Stimulated activated naive CD4-positive, alpha-beta T cell treated with Interleukin-2 at 50 U/mL for 16 hours (primary cell): ENCODE measurements around the gene SPAG6.
A peak's percentile ranks its signal among the peaks of the same experiment; 100 is the strongest.
"Not testable (repeated sequence)": the region's sequence is repeated elsewhere in the genome, so short reads cannot be mapped to it uniquely, and the experiment has no call there.

Experiments
- DNase-seq: peaks from one replicate; lab custom pipeline; 2025; lab: John Stamatoyannopoulos, UW

The SPAG6 gene

DNA sequence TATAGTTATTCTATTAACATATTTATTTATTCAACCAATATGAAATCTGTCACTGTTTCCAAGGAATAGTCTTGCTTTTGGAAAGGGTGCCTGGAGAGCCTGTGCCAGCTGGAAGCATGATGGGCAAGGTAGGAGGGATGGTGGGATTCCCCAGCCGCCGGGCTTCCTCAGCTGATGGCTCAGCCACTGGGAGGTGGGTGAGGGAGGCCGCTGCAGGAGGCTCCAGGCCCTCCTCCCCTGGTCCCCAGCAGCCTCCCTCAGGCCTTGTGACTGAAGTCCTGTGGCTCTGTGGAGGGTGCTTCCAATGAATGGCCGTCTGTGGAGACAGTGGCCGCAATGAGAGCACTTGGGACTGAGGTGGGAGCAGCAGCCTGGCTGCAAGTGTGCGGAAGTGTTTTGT lies 27.0 kb downstream of the SPAG6 start:
- no peak for DNase-seq

DNA sequence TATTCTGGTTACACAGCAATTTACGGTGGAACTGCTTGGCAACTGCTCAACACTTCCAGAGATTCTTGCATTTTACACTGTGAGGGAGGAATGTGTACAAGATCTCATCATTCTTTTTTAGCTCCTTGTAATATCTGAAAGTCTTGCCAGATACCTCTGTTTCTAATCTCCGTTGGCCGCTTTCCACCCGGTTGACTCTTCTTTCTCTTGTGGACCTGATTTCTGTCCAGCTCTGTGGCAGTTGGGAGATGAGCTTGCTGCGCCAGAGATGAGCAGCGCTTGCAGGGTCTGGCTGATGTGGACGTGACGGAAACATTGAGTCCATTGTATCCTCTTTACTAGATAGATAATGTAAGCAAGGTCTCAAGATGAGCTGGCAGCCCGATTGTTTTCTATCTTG lies 27.6 kb downstream of the SPAG6 start:
- no peak for DNase-seq

DNA sequence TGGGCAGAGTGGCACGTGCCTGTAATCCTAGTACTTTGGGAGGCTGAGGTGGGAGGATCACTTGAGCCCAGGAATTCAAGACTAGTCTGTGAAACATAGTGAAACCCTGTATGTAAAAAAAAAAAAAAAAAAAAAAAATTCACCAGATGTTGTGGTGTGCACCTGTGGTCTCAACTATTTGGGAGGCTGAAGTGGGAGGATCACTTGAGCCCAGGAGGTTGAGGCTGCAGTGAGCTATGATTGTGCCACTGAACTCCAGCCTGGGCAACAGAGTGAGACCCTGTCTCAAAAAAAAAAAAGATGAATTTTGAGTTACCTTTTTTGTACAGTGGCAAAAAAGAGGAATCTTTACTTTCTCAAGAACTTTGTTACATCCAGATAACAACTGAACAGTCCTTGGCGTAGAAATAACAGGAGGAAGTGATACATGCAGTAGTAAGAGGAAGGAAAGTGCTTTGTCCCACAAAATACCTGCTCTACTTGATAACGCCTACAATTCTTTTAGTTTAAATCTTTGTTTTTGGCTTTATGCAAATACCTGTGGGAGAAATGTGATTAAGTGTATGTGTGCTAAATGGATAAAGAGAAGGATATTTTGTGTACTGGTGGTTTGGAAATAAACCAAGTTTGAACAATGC lies 29.3 kb downstream of the SPAG6 start:
- no peak for DNase-seq

DNA sequence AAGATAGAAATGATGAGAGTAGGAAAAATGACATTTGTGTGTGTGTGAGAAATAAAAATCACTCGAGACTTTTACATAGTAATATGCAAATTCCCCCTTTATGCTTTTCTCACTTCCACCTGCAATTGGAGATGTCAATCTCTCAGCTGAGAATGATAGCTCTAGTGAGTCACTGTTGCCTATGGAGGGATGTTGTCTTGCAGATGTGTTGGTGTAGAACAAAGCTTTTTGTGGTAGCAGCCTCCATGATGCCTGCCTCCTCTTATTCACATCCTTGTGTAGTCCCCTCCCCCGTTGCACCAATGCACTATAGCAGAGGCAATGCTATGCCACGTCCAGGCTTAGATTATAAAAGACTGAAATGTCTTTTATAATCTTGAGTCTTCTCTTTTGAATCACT lies 33.8 kb downstream of the SPAG6 start:
- DNase-seq: peak; percentile 45

DNA sequence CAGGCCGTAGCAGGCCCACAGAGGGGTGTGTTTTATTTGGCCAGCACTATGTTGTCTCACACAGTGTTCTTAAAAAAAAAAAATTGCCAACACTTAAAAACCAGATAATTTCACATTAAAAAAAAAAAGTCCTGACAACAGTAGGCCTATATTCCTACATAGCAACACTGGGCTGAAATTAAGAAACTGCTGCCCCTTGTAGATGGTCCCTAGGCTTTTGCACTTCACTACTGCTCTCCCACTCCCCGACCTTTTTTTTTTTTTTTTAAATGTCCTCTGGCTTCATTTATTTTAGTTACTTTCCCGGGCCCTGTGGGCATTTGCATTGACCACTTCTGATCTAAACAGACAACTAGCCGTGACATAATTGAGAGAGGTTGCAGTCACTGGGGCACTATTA lies 36.0 kb downstream of the SPAG6 start:
- DNase-seq: no peak

DNA sequence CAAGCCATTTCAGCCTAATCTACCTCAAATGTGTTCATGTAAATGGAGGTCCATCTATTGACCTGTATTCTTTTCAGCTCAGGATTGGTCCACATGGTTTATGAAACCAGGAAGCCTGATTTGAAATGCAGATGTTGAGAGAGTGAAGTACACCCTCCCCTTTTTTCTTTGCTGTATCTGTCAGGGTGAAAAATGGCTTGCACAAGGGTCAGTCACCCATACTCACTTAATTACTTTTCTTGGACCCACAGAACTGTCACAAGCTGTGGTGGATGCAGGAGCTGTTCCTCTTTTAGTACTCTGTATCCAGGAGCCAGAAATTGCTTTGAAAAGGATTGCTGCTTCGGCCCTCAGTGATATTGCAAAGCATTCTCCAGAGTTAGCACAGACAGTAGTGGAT lies 41.2 kb downstream of the SPAG6 start:
- DNase-seq: no peak

DNA sequence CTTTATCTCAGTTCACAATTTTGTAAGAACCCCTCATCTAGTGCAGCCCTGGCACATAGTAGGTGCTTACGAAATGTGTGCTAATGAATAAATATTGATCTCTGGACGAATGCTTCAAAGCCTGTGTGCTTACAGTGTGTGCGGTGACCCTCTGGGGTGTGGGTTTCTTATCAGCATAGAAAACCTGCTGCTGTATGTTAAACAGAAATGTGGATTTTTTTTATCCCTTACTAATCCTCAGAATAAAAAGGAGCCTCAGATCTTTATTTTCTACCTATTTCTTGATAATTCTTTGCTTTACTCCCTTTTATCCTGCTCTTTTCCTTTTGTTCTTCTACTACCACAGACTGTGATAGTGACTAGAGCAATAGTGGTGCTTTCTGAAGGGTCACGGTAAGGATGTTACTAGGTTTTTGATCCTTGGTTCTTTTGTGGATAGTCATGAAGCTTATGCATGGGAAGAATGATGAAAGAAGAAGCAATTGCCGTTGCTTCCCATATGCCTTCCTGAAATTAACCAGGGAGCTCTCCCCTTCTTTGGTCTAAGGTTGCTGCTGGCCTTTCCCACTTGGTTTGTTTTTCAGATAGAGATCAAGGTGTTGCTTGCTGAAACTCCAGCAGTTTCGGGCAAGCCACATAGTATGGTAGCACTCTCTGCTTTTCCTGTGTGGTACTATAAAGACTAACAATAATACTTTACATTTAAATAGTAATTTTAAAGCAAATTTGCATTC lies 44.7 kb downstream of the SPAG6 start:
- no peak for DNase-seq

DNA sequence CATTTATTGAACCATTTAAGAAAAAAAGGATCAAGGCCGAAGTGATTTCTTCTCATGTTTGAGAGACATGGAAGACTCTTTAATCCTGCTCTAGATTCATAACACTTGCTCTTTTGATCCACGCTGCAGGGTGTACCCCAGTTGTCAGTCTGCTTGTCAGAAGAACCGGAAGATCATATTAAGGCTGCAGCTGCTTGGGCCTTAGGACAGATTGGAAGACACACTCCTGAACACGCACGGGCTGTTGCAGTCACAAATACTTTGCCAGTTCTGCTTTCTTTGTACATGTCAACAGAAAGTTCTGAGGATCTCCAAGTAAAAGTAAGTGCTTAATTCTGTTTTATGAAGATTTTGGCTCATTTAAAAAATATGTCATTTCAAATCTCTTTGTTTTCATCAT lies 46.3 kb downstream of the SPAG6 start:
- no peak for DNase-seq

DNA sequence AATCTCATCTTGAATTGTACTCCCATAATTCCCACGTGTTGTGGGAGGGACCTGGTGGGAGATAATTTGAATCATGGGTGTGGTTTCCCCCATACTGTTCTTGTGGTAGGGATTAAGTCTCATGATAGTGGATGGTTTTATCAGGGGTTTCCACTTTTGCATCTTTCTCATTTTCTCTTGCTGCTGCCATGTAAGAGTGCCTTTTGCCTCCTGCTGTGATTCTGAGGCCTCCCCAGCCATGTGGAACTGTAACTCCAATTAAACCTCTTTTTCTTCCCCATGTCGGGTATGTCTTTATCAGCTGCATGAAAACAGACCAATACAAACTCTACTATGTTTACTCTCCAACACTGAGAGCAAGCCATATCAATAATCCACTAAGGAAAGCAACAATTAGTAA lies 50.9 kb downstream of the SPAG6 start:
- DNase-seq: not testable (repeated sequence)

DNA sequence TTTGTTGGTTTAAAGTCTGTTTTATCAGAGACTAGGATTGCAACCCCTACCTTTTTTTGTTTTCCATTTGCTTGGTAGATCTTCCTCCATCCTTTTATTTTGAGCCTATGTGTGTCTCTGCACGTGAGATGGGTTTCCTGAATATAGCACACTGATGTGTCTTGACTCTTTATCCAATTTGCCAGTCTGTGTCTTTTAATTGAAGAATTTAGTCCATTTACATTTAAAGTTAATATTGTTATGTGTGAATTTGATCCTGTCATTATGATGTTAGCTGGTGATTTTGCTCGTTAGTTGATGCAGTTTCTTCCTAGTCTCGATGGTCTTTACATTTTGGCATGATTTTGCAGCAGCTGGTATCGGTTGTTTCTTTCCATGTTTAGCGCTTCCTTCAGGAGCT lies 61.6 kb downstream of the SPAG6 start:
- not testable (repeated sequence) for DNase-seq

DNA sequence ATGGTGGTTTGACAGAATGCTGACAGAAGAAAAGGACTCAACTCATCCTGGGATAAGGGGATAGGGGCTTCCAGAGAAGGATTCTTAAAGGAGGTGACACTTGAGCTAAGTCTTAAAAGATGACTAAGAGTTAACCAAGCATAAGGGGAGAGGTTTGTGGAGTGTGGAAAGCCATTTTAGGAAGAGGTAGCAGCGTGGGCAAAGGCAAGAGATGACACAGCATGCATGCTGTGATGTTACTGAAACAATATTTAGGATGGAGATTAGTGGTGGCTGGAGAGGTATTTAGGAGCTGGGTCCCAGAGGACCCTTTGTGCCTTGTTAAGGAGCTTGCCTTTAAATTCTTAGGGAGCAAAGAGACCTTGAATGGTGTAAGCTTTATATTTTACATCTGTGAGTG lies 65.1 kb downstream of the SPAG6 start:
- no peak for DNase-seq

DNA sequence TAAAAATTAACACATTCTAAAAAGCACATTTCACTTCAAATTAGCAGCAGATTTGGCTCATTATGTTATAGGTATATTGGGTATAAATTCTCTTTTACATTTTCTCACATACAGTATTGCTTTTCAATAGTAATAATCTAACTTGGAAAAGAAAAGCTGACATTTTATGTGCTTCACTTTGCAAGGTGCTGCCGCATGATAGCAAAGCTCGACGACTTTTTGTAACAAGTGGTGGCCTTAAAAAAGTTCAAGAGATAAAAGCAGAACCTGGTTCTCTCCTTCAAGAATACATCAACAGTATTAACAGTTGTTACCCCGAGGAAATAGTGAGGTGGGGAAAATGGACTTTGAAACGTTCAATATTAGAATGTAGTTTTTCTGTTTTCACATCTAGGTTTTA lies 65.5 kb downstream of the SPAG6 start:
- DNase-seq: no peak

DNA sequence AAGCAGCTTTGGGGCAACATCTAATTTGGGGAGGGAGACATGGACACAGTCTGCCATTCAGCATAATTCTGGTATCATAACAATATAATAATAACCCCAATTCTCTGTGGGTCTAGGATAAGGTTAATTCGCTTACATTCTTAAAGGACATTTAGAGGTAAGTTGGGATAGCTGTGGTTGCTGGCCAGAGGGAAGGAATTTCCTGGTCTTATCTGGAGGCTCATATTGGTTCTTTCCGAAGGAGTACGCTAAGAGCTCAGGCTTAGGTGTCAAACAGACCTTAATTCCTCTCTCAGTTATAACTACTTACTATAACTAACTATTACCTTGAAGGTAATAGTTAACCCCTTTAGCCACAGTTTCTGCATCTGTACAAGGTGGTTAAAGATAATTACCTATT lies 68.8 kb downstream of the SPAG6 start:
- no peak for DNase-seq

DNA sequence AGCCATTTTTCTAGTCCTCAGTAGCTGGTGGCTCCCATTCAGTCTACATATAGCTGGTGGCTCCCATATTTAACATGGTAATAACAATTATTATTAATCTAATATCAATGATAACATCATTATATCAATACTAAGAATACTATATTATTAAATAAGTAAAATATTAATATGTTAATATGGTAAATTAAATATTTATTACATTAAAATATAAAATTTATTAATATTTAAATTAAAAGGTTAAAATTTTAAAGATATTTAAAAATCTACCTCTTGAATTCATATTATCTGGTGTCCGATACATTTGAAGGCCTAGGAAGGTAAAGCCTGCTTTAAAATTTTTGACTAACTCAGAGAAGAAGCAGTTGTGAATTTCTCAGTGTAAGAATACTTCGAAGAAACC lies 69.8 kb downstream of the SPAG6 start:
- DNase-seq: no peak

DNA sequence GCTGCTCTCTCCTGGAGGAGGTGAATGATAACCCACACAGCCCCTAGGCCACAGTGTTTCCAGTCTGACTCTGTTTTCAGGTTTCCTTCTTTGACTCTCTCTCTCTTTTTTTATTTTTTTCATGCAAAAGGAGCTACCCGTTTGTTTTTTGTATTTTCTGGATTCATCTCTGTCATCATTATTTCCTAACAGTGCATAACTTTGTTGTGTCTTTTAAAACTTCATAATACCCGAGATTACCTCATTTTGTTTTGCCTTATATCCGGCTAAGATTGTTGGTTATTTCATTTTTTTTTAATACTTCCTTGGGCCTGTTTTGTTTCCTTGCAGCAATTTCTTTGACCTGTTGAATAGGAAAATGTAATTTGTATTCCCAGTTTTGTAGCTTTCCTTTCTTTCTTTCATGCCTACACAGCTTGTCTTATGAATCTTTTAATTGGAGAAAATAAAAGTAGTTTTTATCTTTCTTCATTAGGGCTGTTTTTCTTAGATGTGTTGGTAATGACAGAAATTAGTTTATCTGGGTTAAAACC lies 72.5 kb downstream of the SPAG6 start:
- DNase-seq: no peak

DNA sequence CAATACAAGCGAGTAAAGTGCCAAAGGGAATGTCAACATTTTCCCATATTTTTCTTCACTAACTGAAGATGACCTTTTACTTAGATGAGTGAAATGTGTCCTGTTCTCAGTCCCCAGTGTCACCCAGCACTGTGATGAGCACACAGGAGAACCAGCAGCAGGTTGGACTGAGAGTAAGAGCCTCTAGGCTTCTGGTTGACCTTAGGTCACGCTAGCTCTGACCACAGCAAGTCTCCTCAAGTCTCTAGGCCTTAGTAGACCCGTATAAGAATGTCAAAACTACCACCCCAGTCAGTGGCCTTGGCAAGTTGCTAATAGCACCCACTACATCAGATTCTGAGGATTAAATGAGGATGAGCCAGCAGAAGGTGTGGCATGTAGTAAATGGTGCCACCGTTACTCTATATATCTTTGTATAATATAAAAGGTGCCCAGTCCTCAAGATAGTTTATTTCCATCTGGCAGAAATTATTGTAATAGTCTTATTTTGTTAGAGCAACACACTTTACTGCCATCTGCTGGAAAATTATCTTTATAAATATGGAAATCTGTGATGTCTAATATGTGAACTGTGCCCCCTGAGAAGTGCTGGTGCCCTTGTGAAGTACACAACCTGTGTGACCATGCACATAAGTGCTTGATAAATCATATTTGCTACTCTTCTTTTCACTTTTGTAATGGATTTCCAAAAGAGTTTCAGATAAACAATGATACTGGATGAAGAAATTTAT lies 75.7 kb downstream of the SPAG6 start:
- no peak for DNase-seq

DNA sequence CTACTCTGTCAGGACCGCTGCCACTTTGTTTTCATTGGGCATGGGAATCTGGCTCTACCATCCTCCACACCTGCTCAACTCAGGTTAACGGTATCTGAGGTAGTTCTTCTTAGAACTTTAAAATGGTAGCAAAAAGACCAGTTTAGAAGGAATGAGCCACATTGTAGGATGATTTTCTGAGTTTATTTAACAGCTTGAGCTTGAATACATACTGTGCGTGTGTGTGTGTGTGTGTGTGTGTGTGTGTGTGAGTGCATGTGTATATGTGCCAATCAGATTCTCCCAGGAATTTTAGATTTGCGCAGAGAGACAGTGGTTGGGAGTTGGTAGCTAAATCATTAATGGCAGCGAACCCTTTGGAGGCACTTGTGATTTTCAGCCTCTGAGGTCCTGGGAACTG lies 81.4 kb downstream of the SPAG6 start:
- DNase-seq: no peak

DNA sequence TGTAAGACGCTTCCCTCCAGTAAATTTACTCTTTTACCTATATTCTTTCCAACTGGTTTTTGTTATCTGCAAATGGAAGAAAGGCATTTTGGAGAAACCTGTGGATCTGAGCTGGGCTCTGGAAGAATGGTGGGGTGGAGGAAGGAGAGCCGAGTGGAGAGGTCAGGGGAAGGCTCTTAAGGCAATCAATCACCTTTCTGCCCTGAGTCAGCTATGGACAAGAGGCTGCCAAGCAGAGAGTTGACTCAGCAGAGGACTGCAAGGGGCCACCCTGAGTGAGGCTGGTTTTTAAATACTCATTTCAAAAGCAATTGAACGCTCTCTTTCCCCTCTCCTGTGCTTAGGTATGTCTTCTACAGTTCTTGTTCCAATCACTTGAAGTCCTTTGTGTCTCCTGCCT lies 81.8 kb downstream of the SPAG6 start:
- no peak for DNase-seq

DNA sequence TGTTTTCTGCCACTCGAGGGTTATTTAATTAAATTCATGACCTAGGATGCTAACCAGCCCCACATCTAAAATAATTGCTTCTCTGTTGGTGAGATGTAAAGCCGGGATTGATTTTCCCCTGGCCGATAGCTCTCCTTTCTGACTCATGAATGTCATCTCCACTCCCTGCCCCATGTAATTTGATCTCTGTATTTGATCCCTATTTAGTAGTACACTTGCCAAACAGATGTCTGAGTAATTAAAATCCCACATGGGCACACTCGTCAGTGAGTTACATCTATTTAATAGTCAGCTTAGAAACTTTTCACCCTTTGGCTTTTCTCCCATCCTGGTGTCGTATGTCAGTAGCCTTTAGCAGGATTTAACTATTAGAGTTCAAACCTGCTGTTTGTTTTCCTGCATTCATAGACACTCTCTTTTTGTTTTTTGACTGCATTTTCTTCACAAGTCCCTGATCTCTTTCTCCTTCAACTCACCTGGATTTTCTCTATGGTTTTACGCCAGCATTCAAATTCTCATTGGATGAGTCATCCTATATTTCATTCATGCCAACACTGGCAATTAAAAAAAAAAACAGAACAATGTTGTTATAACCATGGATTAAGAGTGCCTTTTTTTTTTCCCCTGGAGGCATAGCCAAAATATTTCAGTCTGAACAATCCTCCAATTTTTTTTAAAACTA lies 82.7 kb downstream of the SPAG6 start:
- DNase-seq: no peak

DNA sequence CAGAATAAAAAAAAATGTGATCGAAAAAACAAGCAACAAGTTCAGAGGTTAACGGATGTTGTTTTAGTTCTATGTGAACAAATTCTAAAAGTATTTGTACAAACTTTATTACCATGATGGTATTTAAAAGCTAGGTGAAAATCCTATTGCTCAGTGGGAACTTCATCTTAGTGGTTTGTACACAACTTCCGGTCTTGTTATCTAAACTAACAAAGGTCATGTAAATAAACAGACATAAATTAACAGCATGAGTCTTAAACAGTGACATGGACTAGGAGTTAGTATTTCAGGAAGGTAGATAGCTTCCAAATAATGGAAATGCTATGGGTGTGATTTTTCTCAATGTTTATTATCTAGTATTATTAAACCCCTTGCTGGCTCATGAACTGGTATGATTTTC lies 83.8 kb downstream of the SPAG6 start:
- no peak for DNase-seq

DNA sequence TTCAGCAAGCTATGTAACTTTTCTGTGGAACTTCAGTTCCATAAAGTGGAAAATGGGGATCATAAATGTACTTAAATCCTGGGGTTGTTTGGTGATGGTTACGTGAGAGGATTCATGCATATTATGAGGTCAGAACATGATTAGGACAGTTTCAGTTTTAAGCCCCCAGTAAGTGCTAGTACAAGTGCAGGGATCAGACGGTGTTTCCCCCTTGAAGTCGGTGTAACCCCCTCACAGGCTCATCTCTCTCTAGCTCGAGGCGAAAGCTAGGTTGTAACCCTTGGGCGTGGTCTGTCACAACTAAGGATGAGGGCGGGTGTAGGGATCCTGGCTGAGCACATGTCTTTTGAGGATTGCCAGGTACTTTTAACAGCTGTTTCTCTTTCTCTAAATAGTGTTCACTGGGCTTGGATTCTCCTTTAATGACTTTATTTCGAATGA lies 84.7 kb downstream of the SPAG6 start:
- DNase-seq: no peak

DNA sequence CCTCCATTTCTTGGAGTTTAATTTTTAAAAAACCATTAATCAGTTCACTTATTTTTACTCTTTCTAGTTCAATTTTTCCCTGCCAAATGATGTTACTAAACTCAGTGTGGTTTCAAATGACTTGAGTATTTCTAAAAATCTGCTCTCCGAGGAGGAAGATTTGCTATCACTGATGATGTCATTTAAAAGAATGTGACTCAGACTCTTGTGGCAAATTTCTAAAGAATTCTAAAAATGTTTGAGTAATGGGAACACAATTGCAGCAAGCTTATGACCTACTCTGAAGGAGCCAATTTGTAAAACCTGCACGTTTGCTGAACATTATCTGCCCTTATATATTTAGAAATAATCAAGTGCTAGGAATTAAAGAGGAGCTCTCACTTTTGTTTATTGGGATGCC lies 88.6 kb downstream of the SPAG6 start:
- DNase-seq: no peak

DNA sequence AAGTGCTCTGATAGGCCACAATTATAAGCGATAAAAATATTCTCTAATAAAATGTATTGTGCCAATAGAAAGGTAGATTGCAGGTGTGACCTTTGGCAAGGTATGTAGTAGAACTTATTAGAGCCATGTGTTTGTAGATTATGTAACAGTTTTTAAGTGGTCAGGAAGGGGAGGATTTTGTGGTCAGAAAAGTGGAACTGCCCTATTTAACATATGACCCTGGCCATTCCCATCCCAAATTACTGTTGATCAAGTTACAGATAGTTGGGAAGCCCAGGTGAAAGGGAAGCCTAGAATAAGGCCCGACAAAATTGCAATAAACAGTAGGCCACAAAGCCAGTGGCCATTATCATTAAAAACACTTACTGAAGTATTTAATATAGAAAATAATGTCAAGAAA lies 89.2 kb downstream of the SPAG6 start:
- no peak for DNase-seq
